SKM-1 (cell line): ENCODE results near the gene PIGB.
A peak's percentile ranks its signal among the peaks of the same experiment; 100 is the strongest.
"Not testable (repeated sequence)": the region's sequence is repeated elsewhere in the genome, so short reads cannot be mapped to it uniquely, and the experiment has no call there.

ENCODE experiments used
- DNase-seq: peaks from one replicate; lab custom pipeline; 2025; ENCODE audit not compliant: unreplicated experiment; lab: John Stamatoyannopoulos, UW

The PIGB gene

DNA sequence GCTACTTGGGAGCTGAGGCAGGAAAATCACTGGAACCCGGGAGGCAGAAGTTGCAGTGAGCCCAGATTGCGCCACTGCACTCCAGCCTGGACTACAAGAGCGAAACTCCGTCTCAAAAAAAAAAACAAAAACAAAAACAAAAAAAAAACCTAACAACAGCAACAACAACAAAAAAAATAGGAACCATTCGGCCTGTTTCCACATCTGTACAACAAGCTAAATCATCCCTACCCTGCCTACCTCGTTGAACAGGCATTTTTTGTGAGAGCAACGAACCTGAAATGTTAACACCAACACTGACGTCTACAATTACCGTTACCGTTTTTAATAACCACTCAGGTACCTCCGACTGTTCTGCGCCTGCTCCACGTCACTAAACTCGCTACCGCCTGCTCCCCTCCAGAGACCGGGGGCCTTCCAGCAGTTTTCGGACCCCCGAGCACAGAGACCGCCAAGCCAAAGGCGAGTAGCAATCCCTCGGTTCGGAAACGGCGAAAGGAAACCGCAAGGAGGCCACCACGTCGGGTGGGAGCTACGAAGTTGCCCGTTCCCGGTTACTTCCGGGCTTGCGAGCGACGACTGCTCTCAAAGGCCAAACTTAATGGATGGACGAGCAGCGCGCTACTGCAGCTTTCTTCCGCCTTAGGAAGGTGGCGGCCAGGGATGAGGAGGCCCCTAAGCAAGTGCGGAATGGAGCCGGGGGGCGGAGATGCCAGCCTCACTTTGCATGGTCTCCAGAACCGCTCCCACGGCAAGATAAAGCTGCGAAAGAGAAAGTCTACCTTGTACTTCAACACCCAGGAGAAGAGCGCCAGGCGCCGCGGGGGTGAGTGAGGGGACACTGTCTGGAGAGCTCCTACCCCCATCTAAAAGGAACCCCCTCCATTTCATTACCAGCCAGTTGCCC is at the start of gene PIGB, which contains the start of gene PIGBOS1:
TSS of gene PIGB (plus strand) at position 635 of the 907 bp plus-strand sequence. CDS start at position 664, 29 bp downstream.
TSS of gene PIGBOS1 (minus strand) at position 536 of the 907 bp plus-strand sequence. CDS start 1,331 bp downstream, outside the sequence.
- DNase-seq = peak; percentile 79

GRCh38 chr15:55270291-55270690 is 48.7 kb upstream of the PIGB start:
- no peak for DNase-seq

DNA sequence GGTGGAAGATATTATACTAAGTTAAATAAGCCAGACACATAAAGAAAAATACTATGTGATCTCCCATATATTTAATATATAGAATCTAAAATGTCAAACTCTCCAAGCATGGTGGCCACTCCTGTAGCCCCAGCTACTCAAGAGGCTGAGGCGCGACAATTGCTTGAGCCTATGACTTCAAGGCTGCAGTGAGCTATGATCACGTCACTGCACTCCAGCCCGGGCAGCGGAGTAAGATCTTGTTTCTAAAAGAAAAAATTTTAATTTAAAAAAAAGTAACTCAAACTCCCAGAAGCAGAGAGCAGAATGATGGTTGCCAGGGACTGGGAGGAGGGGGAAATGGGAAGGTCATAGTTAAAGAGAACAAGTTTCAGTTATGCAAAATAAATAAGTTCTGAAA is 42.7 kb upstream of the PIGB start:
- no peak for DNase-seq

- DNase-seq = peak; percentile 18
These were observed 41.9 kb upstream of the PIGB start for GRCh38 chr15:55277116-55277564.

- DNase-seq = no peak
These were observed 41.3 kb upstream of the PIGB start for GRCh38 chr15:55277715-55278114.

- no peak for DNase-seq
These were observed 39.8 kb upstream of the PIGB start for GRCh38 chr15:55279100-55279745.

DNA sequence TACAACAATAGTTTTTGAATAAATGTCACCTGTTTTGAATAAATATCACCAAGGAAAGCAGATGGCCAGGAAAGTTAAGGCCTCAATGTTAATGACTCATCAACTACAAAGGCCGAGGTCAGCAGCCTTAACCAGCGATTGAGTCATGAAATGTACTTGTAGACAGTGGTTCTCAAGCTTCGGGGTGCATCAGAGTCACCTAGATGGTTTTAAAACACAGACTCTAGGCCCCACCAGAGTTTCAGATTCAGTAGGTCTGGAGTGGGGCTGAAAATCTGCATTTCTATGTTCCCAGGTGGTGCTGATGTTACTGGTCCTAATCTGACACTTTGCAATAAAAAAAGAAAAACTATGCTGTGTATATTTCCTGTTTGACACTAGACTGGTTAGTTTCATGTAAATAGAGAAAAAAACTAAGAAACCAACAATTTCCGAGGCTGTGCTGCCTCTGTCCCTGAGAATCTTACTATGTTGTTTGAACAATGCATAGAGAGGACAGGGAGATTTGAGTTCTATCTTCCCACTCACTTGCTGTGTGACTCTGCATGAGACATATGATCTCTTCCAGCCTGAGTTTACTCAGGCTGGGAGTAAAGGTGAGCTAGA is 39.2 kb upstream of the PIGB start:
- peak; percentile 17 for DNase-seq

DNA sequence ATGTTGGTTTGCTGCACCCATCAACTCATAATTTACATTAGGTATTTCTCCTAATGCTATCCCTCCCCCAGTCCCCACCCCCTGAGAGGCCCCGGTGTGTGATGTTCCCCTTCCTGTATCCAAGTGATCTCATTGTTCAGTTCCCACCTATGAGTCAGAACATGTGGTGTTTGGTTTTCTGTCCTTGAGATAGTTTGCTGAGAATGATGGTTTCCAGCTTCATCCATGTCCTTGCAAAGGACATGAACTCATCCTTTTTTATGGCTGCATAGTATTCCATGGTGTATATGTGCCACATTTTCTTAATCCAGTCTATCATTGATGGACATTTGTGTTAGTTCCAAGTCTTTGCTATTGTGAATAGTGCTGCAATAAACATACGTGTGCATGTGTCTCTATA is 38.4 kb upstream of the PIGB start:
- DNase-seq = not testable (repeated sequence)

GRCh38 chr15:55281517-55282228 is 37.3 kb upstream of the PIGB start:
- DNase-seq = no peak

- DNase-seq = peak; percentile 64
These were observed 36.7 kb upstream of the PIGB start for GRCh38 chr15:55282284-55282833.

DNA sequence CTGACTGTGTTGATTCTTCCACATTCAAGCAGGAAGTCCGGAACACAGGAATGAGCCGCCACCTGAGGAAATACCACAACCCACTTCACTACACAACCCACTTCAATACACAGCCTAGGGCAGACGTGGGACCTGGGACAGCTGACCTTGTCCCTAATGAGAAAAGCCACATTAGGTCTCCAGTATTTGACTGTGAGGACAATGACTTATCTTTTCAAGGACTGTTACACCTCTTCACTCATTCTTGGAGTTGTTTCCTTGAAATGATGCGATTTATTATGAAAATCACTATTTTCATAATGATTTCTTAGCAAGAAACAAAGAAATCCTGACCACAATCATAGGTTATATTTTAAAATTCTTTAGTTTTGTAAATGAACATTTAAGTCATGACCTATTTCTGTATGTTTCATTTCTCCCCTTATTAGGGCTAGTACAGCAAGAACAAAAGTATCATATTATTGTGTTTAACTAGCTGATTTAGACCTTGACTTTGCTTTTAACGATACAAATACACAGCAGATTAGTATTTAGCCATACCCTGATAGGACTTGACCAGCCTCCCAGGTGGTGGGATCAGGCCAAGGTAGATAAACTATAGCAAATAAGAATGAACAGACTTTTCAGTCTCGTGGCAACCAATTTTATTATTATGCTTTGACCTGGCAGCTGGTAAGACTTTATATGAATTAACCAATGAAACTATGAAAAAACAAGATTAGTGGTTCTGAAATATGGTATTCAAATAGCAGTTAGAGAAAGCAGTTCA is 35.5 kb upstream of the PIGB start:
- DNase-seq = no peak

- DNase-seq = no peak
These were observed 34.6 kb upstream of the PIGB start for GRCh38 chr15:55284426-55284825.

DNA sequence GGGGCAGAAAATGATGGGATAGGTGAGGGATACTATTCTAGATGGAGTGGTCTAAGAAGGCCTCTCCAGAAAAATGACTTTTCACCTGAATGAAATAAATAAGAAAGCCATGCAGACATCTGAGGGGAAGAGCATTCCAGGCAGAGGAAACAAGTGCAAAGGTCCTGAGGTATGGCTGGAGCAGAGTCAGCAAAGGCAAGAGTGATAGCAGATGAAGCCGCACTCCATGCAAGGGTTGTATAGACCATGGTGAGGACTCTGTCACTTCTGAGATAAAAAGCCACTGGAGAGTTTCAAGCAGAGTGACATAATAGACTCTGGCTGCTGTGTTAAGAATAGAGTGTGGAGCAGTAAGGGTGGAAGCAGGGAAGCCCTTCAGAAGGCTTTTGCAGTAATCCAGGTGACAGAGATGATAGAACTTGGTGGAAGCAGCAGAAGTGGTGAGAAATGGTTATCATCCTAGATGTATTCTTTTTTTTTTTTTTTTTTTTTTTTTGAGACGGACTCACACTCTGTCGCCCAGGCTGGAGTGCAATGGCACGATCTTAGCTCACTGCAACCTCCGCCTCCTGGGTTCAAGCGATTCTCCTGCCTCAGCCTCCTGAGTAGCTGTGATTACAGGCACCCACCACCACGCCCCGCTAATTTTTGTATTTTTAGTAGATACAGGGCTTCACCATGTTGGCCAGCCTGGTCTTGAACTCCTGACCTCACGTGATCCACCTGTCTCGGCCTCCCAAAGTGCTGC is 32.4 kb upstream of the PIGB start:
- not testable (repeated sequence) for DNase-seq

GRCh38 chr15:55288006-55288717 is 30.9 kb upstream of the PIGB start:
- no peak for DNase-seq

DNA sequence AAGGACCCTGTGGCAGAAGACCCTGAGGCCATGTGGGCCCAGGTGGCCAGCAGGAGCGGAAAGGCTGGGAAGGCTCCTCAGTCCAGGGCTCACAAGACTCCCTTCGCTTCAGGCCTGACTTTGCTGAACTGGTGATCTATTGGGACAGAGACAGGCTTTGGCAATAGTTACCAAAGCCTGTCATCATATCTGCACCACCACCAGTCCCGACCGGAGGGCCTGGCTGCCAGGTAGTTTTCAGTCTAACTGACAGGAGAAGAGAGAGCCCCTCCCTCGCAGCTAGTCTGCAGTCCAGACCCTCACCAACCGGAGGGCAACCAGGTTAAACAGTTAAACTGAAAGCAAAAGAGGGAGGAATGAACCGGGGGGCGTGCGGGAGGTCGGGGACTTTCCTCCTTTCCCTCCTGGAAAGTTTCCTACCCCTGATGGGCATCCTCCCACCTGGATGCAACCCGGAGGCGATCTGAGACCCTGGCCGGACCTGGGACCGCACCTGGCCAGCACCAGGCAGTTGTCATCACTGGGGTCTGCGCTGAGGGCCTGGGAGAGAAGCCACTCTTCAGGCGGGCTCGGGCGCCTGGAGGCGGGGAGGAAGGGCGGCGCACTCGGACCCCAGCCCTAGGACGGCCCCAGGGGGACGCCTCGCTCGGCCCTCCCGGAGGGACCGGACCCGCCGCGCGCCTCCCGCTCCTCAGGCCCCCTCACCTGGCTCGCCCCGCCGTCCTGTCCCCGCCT is 29.8 kb upstream of the PIGB start:
- DNase-seq = no peak

DNA sequence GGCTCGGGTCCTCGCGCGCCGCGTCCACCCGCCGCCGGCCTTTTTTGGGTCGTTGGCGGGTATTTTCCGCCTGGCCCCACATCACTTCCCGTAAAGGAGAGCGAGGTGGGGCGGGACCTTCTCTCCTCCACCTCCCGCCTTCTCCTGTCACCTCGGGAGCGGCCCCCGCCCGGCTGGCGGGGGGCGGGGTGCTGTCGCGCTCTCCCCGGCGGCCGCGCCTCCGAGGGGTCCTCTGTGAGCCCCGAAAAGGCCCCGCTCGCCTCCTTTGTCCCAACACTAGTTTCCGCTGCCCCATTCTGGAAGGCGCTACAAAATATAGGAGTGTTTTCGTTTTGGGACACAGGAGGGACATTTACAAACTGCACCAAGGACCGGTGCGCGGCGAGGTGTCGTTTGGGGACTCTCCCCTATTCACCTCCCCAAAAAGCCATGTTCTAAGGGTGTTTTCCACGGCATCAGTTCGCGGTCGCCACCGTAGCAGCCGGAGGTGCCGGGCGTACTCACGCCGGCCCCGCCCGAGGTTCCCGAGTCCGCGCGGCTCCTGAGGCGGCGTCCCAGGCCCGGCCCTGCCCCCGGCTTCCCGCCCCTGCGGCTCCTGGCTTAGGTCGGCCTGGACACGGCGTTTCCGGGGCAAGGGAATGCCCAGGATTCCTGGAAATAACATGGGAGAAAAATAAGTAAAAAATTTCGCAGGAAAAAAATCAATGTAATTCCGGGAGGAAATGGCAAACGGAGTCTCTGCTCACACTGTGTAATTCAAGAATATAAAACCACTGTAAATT is 29.1 kb upstream of the PIGB start, which contains the start of gene RAB27A:
TSS of gene RAB27A (minus strand) at position 68 of the 782 bp plus-strand sequence. CDS start 54,879 bp downstream, outside the sequence.
- peak; percentile 49 for DNase-seq

GRCh38 chr15:55290528-55291057 is 28.4 kb upstream of the PIGB start:
- peak; percentile 72 for DNase-seq
